ENCODE measurements around the gene KLHDC7B. TPM values are rescaled to one million over a fixed set of nuclear protein-coding genes. Genes with fewer than 3 reads are reported as not detected.
"Not testable (repeated sequence)": the region's sequence is repeated elsewhere in the genome, so short reads cannot be mapped to it uniquely, and the experiment has no call there.

The KLHDC7B gene
- total and polyA plus RNA-seq, 2 of the 13 experiments (the other 11 are each of a cell fraction or from before 2014, with no cell fraction given), result 0.11 TPM; not detected in 1

GRCh38 chr22:50541667-50542026 is 4.1 kb upstream of the KLHDC7B start (continued):
- TF ChIP-seq, protein P1, sequence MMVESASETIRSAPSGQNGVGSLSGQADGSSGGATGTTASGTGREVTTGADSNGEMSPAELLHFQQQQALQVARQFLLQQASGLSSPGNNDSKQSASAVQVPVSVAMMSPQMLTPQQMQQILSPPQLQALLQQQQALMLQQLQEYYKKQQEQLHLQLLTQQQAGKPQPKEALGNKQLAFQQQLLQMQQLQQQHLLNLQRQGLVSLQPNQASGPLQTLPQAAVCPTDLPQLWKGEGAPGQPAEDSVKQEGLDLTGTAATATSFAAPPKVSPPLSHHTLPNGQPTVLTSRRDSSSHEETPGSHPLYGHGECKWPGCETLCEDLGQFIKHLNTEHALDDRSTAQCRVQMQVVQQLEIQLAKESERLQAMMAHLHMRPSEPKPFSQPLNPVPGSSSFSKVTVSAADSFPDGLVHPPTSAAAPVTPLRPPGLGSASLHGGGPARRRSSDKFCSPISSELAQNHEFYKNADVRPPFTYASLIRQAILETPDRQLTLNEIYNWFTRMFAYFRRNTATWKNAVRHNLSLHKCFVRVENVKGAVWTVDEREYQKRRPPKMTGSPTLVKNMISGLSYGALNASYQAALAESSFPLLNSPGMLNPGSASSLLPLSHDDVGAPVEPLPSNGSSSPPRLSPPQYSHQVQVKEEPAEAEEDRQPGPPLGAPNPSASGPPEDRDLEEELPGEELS (CRISPR knock-in tag; IDR thresholded peaks at IDR 0.05), result peak; percentile 17; the same call in 1 of the 2 replicates
- 0 out of 4 replicates have a peak, but pooled peaks of 1 of the 2 experiments have one; percentile 15 for TF ChIP-seq EP300 (IDR thresholded peaks at IDR 0.05; ENCODE audit: low read depth in 2 of 2, low read length in 2 of 2)
- not testable (repeated sequence) for TF ChIP-seq EP300 (CRISPR knock-in tag; IDR thresholded peaks at IDR 0.05; ENCODE audit: borderline replicate concordance)
- TF ChIP-seq CEBPG (CRISPR knock-in tag; IDR thresholded peaks at IDR 0.05), result peak; percentile 79
- TF ChIP-seq ZGPAT (CRISPR knock-in tag; IDR thresholded peaks at IDR 0.05), result peak; percentile 44; the same call in 1 of the 2 replicates
- TF ChIP-seq ZNF292 (CRISPR knock-in tag; IDR thresholded peaks at IDR 0.05; ENCODE audit: borderline replicate concordance, low read depth), result 0 out of 2 replicates have a peak, but pooled peaks have one; percentile 37
- peak; percentile 36; the same call in 1 of the 2 replicates for TF ChIP-seq RARA (CRISPR knock-in tag; IDR thresholded peaks at IDR 0.05)
- TF ChIP-seq ZNF121 (CRISPR knock-in tag; IDR thresholded peaks at IDR 0.05), result peak; percentile 98
- 0 out of 2 replicates have a peak, but pooled peaks have one; percentile 43 for TF ChIP-seq ZNF644 (CRISPR knock-in tag; IDR thresholded peaks at IDR 0.05; ENCODE audit: low read depth)
- TF ChIP-seq RCOR2 (CRISPR knock-in tag; IDR thresholded peaks at IDR 0.05), result peak; percentile 26; the same call in 1 of the 2 replicates
- peak; percentile 33 for TF ChIP-seq TEAD3 (CRISPR knock-in tag; optimal IDR thresholded peaks at IDR 0.05; ENCODE audit: borderline replicate concordance)
- TF ChIP-seq ZBTB33 (CRISPR knock-in tag; IDR thresholded peaks at IDR 0.05), result 0 out of 2 replicates have a peak, but pooled peaks have one; percentile 8
- TF ChIP-seq FOSL1 (CRISPR knock-in tag; IDR thresholded peaks at IDR 0.05; ENCODE audit: borderline replicate concordance), result peak; percentile 80
- TF ChIP-seq ADNP (CRISPR knock-in tag; IDR thresholded peaks at IDR 0.05), result 0 out of 2 replicates have a peak, but pooled peaks have one; percentile 12
- TF ChIP-seq ATF4 (CRISPR knock-in tag; IDR thresholded peaks at IDR 0.05), result 0 out of 4 replicates have a peak, but pooled peaks of 1 of the 2 experiments have one; percentile 11
- TF ChIP-seq, protein P2, sequence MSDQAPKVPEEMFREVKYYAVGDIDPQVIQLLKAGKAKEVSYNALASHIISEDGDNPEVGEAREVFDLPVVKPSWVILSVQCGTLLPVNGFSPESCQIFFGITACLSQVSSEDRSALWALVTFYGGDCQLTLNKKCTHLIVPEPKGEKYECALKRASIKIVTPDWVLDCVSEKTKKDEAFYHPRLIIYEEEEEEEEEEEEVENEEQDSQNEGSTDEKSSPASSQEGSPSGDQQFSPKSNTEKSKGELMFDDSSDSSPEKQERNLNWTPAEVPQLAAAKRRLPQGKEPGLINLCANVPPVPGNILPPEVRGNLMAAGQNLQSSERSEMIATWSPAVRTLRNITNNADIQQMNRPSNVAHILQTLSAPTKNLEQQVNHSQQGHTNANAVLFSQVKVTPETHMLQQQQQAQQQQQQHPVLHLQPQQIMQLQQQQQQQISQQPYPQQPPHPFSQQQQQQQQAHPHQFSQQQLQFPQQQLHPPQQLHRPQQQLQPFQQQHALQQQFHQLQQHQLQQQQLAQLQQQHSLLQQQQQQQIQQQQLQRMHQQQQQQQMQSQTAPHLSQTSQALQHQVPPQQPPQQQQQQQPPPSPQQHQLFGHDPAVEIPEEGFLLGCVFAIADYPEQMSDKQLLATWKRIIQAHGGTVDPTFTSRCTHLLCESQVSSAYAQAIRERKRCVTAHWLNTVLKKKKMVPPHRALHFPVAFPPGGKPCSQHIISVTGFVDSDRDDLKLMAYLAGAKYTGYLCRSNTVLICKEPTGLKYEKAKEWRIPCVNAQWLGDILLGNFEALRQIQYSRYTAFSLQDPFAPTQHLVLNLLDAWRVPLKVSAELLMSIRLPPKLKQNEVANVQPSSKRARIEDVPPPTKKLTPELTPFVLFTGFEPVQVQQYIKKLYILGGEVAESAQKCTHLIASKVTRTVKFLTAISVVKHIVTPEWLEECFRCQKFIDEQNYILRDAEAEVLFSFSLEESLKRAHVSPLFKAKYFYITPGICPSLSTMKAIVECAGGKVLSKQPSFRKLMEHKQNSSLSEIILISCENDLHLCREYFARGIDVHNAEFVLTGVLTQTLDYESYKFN (CRISPR knock-in tag; conservative IDR thresholded peaks at IDR 0.05), result 0 out of 2 replicates have a peak, but pooled peaks have one; percentile 29
- peak; percentile 48; the same call in 1 of the 2 replicates for TF ChIP-seq JUND (CRISPR knock-in tag; IDR thresholded peaks at IDR 0.05)
- TF ChIP-seq TBX2 (CRISPR knock-in tag; IDR thresholded peaks at IDR 0.05; ENCODE audit: borderline replicate concordance), result peak; percentile 38; the same call in 1 of the 2 replicates
